ENCODE results near the gene GRM8.
"Not testable (repeated sequence)": the region's sequence is repeated elsewhere in the genome, so short reads cannot be mapped to it uniquely, and the experiment has no call there.

Gene GRM8

DNA sequence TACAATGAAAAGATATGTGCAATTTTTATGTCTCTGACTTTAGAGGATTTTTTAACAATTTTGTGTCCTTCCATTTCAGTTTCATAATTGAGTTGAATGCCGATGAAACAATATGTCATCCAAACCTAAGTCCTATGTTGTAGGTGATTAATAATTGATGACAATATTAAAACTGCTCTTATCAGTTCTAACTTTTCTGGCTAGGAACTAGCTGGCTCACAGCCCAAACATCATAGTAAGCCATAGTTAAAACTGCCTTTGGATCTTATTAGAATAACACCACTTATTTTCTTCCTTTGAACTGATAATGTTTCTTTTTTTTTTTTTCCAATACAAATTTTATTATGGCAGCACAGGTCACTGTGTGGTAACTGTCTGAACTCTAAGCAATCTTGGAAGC lies 230.9 kb downstream of the GRM8 start:
- no peak for DNase-seq

DNA sequence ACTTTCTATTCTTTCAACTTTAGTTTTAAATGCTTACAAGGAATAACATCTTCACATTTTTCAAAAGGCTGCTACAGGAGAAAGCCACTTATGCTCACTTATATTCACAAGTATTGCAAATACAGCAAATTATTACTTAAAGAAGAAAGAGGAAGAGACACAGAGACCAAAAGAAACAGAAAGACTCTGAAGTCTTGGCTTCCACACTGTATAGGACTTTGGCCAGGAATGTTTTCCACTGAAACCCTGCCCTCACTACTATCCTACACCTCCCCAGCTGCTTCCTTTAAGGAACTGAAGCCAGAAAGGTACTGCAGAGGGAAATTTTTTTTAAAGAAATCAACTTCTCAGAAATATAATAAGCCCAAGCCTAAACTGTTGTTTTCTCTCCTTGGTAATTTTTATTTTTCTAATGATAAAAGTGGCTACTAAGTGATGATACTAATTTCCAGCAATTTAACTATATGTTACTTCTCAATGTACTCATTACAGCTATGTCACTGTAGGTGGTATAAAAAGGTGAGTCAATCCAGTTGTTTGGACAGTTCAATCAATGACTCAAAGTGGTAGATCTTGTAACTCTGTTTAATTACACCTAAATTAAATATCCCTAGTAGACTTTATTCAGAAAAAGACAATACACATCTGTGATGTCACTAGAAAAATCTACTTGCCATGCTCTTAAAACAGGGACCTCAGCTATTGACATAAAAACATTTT lies 231.6 kb downstream of the GRM8 start:
- DNase-seq: no peak

GRCh38 chr7:127018889-127019288 lies 233.9 kb downstream of the GRM8 start:
- DNase-seq: no peak

DNA sequence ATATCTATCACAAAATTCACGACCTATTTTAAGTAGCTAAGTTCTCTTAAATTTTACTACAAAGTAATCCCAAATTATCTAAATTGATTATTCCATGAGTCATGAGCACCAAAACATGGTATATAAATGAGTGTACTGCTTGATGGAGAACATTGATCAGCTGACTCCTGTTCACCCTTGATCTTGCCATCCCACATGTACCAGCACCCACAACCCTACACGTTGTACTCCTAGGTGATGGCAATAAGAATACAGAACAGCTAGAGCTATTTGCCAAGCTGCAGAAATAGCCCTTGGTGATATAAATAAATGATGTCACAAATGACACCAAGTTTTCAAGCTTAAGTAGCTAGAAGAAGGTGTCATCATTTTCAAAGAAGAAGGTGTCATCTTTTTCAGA lies 235.5 kb downstream of the GRM8 start:
- no peak for DNase-seq

GRCh38 chr7:127000725-127001124 lies 252.0 kb downstream of the GRM8 start:
- no peak for DNase-seq

DNA sequence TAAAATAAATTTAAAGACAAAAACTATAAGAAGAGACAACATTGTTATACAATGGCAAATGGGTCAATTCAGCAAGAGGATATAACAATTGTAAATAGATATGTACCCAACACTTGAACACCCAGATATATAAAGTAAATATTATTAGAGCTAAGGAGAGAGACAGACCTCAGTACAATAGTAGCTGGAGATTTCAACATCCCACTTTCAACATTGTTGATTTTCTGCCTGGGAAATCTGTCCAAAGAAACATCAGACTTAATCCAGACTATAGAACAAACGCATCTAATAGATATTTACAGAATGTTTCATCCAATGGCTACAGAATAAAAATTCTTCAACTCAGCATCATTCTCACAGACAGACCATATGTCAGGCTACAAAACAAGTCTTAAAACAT lies 256.1 kb downstream of the GRM8 start:
- no peak for DNase-seq

- DNase-seq: no peak
Observed at GRCh38 chr7:126993626-126994213, 259.0 kb downstream of the GRM8 start.

- no peak for DNase-seq
Observed at GRCh38 chr7:126988022-126988421, 264.7 kb downstream of the GRM8 start.

GRCh38 chr7:126979722-126980121 lies 273.0 kb downstream of the GRM8 start:
- DNase-seq: no peak

- DNase-seq: no peak
Observed at GRCh38 chr7:126978865-126979264, 273.9 kb downstream of the GRM8 start.

DNA sequence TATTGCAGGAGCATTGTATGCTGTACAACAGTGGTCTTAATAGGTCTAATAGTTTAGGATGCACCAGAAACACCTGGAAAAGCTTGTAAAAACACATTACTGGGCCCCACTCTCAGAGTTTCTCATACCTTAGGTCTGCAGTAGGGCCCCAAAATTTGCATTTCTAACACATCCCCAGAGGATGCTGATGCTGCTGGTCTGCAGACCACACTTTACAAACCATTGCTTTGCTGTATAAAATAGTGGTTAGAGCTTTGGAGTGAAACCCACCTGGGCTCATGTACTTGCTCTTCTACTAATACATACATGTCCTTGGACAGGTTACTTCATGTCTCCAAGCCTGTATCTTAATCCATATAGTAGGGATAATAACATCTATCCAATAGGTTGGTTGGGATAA lies 279.7 kb downstream of the GRM8 start:
- no peak for DNase-seq

GRCh38 chr7:126972571-126972970 lies 280.2 kb downstream of the GRM8 start:
- DNase-seq: no peak

DNA sequence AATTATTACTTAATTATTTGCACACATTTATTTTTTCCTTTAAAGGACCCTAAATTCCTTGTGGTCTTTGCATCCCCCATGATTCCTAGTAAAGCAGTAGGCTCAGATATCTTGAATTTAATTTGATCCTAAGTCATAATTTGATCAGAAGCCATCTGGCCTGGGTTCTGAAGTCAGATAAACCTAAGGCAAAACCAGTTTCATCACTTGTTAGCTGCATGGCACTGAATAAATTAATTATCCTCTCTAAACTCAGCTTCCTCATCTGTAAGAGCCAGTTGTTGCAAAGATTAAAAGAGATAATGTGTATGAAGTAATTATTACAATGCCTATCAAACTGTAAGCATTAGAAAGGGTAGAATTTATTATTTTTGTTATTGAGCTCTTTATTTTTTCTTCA lies 293.1 kb downstream of the GRM8 start:
- DNase-seq: no peak

GRCh38 chr7:126958367-126958766 lies 294.4 kb downstream of the GRM8 start:
- no peak for DNase-seq

DNA sequence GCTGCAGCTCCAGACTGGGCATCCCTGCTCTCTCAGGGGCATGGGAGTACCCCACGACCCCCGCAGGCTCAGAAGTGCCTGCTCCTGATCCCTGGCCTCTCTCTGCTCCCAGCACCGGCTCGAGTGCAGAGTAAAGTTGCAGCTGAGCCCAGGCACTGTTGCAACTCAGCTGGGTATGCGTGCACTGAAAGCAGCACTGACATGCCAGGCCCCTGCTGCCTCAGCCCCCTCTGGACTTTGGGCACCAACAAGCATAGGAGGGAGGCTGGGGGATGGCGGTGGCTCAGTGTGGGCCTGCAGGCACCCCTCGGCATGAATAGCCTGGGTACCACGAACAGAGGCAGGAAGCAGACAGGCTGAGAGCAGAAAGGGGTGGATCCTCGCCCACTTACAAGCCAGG lies 295.3 kb downstream of the GRM8 start:
- DNase-seq: no peak

DNA sequence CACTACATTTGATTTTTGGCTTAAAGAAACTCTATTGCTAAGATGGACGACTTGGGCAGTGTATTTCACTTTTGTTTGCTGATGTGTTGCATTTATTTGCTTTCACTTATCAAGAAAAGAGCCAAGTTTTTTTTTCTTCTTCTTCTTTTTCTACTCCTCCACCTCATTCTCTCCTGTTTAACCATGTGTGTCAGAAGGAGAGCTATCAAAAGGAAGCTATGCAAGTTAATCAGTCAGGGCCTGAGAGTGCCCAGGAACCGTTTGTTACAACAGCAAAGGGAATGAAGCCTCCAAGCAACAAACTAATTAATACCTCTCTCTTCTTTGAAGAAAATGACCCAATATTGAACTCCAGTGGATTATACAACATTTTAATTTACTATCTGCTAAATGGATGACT lies 299.3 kb downstream of the GRM8 start:
- DNase-seq: no peak

- no peak for DNase-seq
Observed at GRCh38 chr7:126948664-126949063, 304.1 kb downstream of the GRM8 start.

- no peak for DNase-seq
Observed at GRCh38 chr7:126940723-126941307, 311.9 kb downstream of the GRM8 start.

GRCh38 chr7:126937171-126937570 lies 315.6 kb downstream of the GRM8 start:
- no peak for DNase-seq

DNA sequence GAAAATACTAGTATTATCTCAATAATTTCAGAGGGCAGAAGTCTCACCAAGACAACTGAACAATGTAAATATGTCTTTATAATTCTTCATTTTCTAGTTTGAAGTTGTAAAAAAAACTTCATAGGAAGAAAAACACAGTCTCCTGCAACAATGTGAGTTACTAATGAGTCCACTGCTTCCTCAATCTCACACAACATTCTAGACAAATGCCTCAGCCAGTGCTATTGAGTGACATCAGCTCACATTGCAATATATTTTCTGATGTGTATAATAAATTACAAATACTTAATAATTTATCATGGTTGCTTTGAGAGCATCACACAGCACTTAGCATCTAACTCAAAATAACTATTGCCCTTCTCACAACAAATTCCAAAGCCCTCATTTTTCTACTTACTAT lies 321.2 kb downstream of the GRM8 start:
- no peak for DNase-seq

GRCh38 chr7:126930166-126930565 lies 322.6 kb downstream of the GRM8 start:
- no peak for DNase-seq

DNA sequence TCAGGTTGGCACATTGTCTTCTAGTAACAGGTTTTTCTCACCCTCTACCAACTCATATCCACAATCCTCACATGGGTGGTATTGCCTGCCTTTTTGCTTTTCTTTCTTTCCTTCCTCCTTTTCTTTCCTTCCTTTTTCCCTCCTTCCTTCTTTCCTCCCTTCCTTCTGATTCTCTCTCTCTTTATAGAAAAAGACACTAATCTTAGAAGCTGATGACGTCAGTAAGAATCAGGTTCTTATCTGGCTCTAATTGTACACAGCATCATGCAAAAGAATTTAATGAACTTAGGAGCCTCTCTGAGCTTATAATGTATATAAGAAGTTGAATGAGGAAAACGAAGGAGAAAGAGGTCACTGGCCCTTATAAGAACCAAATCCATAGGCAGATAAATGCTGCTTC lies 328.3 kb downstream of the GRM8 start:
- DNase-seq: no peak

GRCh38 chr7:126911627-126912026 lies 341.1 kb downstream of the GRM8 start:
- not testable (repeated sequence) for DNase-seq

GRCh38 chr7:126908564-126908963 lies 344.2 kb downstream of the GRM8 start:
- not testable (repeated sequence) for DNase-seq

GRCh38 chr7:126907657-126908056 lies 345.1 kb downstream of the GRM8 start:
- not testable (repeated sequence) for DNase-seq
